AG09309 (cell line): Measurements from ENCODE around the gene HUS1B.

Experiments
- DNase-seq: peaks from one replicate; pipeline ENCODE4 v3.0.0-alpha.2; 2010; ENCODE audit warnings: low read depth
- H3K4me3 ChIP-seq: 2 replicates; pipeline ENCODE4 v1.5.1; 2011; ENCODE audit warnings: mild to moderate bottlenecking, low read depth, low read length, moderate library complexity; ENCODE audit not compliant: control insufficient read depth
- TF ChIP-seq, protein P1 (sequence below): IDR thresholded peaks from 2 replicates; pipeline ENCODE4 v1.5.1; 2011; ENCODE audit warnings: mild to moderate bottlenecking, low read depth, low read length, inconsistent platforms; ENCODE audit not compliant: insufficient read depth, control insufficient read depth; ENCODE audit errors: missing control alignments

The HUS1B gene

GRCh38 chr6:628766-629165 is 28.1 kb downstream of the HUS1B start:
- no peak for DNase-seq
- H3K4me3 ChIP-seq: no peak overlapping the region
- TF ChIP-seq, protein P1, sequence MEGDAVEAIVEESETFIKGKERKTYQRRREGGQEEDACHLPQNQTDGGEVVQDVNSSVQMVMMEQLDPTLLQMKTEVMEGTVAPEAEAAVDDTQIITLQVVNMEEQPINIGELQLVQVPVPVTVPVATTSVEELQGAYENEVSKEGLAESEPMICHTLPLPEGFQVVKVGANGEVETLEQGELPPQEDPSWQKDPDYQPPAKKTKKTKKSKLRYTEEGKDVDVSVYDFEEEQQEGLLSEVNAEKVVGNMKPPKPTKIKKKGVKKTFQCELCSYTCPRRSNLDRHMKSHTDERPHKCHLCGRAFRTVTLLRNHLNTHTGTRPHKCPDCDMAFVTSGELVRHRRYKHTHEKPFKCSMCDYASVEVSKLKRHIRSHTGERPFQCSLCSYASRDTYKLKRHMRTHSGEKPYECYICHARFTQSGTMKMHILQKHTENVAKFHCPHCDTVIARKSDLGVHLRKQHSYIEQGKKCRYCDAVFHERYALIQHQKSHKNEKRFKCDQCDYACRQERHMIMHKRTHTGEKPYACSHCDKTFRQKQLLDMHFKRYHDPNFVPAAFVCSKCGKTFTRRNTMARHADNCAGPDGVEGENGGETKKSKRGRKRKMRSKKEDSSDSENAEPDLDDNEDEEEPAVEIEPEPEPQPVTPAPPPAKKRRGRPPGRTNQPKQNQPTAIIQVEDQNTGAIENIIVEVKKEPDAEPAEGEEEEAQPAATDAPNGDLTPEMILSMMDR: no peak

GRCh38 chr6:626236-626635 is 30.7 kb downstream of the HUS1B start:
- no peak for DNase-seq
- H3K4me3 ChIP-seq: no peak overlapping the region
- TF ChIP-seq, protein P1: no peak

DNA sequence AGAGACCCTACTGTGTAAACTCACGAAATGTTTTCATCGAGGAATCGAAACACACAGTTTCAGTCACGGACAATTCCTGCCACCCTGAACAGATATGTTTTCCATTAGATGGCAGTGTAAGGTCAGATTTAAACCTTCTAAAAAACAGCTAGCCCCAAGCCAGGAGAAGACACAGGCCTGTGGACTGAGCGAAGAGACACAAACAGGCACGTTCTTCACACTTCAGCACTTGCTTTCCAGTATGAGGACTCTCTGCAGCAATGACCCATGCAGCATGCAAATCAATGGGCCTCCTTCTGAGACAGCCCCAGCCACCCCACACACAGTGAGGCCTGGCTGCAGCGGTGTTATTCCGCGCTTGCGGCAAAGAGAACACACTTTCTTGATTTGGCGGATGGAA is 31.9 kb downstream of the HUS1B start:
- TF ChIP-seq, protein P1: peak; percentile 18
- H3K4me3 ChIP-seq: no peak overlapping the region
- DNase-seq: no peak

DNA sequence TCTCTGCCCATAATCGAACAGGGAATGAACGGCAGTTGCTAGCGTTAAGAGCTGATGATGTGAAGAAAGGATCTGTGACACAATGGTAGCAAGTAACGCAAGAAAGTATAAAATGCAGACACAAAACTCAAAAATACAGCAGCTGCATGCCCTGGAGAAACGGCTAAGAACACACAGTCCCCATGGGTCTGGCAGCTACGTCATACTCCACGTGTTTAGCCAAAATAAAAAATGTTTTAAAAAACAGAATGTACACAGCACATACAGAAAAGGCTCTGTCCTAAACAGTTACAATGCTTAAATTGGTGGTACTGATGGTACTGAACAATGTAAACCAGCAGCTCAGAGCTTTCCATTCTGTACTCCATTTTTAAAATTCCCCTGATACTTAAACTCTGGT is 34.4 kb downstream of the HUS1B start:
- no peak for DNase-seq
- TF ChIP-seq, protein P1: no peak
- H3K4me3 ChIP-seq: no peak overlapping the region

- no peak for DNase-seq
- H3K4me3 ChIP-seq: no peak overlapping the region
- TF ChIP-seq, protein P1: no peak
Measured at GRCh38 chr6:621931-622330, 35.0 kb downstream of the HUS1B start.

DNA sequence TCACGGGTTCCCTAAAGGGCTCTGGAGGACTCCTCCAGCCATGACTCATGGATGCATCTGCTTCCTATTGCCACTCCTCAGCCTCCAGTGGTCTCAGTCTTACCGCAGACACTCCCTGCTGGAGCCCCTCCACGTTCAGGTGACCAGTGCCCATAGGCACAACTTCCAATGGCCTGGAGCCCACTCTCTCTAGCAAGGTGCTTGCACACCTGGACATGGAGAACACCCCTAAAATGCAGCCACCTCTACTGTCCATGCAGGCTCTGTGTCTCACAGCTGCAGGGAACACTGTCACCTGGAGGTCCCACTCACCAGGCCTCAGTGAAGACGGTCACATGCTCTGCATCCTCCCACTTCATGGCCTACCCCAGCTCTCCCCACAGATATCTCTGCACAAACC is 36.0 kb downstream of the HUS1B start:
- no peak overlapping the region for H3K4me3 ChIP-seq
- TF ChIP-seq, protein P1: no peak
- DNase-seq: no peak

DNA sequence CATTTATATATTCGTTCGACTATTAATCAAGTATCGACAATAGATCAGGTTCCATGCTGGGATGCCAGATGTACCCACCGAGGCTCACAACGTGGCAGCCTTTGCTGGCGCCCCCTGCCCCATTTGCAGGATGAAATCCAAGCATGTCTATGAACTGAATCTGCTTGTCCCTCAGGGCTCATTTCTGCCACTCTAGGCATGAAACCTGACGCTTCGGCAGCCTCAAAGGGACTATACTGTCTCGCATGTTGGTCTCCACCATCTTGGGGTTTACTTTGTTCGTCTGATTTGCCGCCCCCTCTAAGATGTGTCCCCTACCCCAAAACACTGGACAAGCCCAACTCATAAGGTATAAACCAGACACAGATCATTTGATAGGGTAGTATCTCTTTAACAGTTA is 36.7 kb downstream of the HUS1B start:
- TF ChIP-seq, protein P1: no peak
- no peak for DNase-seq
- H3K4me3 ChIP-seq: no peak overlapping the region
